Measurements from ENCODE around the gene CAPN14. TPM values are rescaled to one million over a fixed set of nuclear protein-coding genes. Genes with fewer than 3 reads are reported as not detected.

CAPN14 gene
- total and polyA plus RNA-seq, 7 donors = 0.16 to 0.27 (median 0.24) TPM; not detected in 3

DNA sequence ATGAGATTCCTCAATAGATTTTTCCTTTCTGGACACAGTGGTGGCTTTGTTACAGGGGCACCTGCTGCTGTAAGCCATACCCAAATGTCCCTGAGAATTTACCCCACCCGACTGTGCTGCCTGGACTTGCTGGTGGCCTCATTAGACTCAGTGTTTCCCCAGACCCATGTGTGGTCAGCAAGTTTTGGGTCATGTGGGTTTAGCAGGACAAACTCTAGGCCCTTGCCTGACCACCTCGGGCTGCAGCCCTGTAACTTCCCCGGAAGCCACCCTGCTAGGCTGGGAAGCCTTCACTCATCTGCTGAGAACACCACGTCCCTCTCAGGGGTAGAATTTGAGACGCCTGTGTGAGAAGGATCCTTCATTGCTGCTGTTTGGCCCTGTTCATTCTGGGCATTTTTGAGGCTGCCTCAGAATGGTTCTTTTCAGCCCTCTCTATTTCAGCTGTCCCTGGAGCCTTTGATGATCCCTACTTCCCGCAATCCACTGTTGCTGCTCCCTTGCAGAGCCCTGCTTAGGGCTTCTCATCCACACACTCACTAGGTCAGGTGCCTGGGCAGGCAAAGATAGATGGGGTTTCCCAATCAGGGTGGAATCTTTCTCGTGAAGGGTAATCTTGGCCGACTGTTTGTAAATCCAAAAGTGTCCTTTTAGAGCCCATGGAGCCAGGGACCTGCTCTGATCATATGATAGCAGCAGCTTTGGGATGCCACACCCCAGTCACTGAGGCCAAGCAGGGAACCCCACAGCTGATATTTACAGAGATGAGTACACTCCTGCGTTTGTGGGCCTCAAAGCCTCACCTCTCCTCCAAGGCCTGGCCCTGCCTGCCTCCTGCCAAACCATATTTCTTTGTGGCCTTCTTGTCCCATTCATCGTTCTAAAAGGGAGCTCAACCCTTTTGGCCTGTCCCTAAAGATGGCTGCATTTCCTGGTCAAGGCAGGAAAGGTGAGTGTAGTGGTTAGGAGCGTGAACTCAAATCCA is 23.4 kb upstream of the CAPN14 start:
- DNase-seq = no peak
- TF ChIP-seq POLR2AphosphoS5 (IDR thresholded peaks at IDR 0.05) (no peak), EP300 (IDR thresholded peaks at IDR 0.05) (no peak), POLR2A (IDR thresholded peaks at IDR 0.05) (no peak)
- TF ChIP-seq, protein P1, sequence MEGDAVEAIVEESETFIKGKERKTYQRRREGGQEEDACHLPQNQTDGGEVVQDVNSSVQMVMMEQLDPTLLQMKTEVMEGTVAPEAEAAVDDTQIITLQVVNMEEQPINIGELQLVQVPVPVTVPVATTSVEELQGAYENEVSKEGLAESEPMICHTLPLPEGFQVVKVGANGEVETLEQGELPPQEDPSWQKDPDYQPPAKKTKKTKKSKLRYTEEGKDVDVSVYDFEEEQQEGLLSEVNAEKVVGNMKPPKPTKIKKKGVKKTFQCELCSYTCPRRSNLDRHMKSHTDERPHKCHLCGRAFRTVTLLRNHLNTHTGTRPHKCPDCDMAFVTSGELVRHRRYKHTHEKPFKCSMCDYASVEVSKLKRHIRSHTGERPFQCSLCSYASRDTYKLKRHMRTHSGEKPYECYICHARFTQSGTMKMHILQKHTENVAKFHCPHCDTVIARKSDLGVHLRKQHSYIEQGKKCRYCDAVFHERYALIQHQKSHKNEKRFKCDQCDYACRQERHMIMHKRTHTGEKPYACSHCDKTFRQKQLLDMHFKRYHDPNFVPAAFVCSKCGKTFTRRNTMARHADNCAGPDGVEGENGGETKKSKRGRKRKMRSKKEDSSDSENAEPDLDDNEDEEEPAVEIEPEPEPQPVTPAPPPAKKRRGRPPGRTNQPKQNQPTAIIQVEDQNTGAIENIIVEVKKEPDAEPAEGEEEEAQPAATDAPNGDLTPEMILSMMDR (IDR thresholded peaks at IDR 0.05) = no peak
- 80 to 83% methylated on average over 11 of the region's 11 CpGs for WGBS, 2 donors
- Histone ChIP-seq H3K9me3 (no peaks in the 10 kb centered on the region), H3K36me3 (no peaks in the 10 kb centered on the region), H3K27me3 (no peaks in the 10 kb centered on the region), H3K4me3 (no peak overlapping the region), H3K27ac (peak overlapping the region; percentile 8 to 76 (median 36)), H3K4me1 (peaks cover 0 to 32% (median 14%) of the 10 kb centered on the region in 4 donors)
- intact Hi-C loops (cut with DNase I) = no loop called here

DNA sequence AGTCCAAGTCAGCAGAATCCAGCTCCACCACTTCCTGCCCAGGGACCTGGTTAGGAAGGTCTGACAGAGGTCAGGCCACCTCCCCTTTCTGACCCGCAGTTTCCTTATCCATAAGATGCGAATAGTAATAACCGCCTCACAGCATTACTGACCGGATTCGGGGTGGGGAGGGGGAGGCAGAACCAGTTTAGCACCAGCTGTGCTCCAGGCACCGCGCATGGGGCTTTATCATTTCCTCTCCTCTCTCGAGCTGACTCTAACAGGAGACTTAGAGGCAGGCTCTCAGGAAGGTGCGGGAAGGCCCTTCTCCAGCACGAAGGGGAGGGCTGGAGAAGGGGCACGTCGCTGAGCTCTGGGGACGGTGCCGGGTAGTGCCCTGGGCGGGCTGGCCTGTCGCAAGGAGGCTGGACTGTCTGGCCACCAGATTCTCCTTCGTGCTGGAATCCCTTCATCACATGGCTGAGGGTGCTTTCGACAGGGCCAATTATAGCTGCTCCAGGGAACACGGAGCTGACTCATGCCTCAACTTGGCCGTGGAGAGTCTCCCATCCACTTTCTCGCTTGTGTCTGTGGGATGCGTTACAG is 22.4 kb upstream of the CAPN14 start:
- intact Hi-C loops (cut with DNase I) = no loop called here
- TF ChIP-seq EP300 (IDR thresholded peaks at IDR 0.05) (no peak), POLR2A (IDR thresholded peaks at IDR 0.05) (no peak), POLR2AphosphoS5 (IDR thresholded peaks at IDR 0.05) (no peak)
- TF ChIP-seq, protein P1 (IDR thresholded peaks at IDR 0.05) = no peak

DNA sequence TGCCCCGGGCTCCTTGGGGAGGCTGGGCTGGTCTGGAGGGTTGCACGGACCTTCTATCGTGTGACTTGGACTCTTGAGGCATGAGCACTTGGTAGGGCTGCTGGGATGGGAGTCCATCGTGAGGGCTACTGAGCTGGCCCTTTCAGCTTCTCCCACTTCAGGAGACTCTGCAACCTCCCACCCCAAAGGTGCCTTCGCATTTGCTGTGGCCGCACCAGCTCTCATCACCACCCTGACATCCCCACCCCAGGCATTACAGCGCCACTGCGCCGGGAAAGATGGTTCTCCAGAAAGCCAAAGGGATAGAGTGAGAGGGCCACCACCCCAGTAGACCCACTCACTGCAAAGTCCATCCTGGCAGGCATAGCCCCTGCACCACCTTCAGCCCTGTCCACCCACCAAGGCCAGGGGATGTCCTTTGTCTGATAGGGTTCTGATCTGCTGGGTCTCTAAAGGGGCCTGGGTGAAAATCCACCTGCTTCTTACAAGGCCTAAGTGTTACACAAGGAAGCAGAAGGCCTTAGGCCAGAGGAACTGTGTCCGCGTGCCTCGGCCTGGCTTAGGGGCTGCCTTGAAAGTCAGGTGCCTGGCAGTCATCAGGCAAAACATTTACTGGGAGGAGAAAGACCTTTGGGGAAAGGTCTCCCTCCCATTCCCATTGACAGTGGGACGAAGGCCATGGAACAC is 21.7 kb upstream of the CAPN14 start:
- Histone ChIP-seq H3K4me1 (peaks cover 0 to 47% (median 24%) of the 10 kb centered on the region in 4 donors), H3K27me3 (no peaks in the 10 kb centered on the region), H3K9me3 (no peaks in the 10 kb centered on the region), H3K36me3 (no peaks in the 10 kb centered on the region), H3K27ac (peak overlapping the region; percentile 39 to 76 (median 52)), H3K4me3 (no peak overlapping the region)
- intact Hi-C loops (cut with DNase I) = no loop called here
- DNase-seq = no peak
- WGBS, 2 donors = 90 to 95% methylated on average over 13 of the region's 13 CpGs
- TF ChIP-seq EP300 (IDR thresholded peaks at IDR 0.05) (no peak), POLR2A (IDR thresholded peaks at IDR 0.05) (no peak), POLR2AphosphoS5 (IDR thresholded peaks at IDR 0.05) (no peak)
- TF ChIP-seq, protein P1 (IDR thresholded peaks at IDR 0.05) = no peak

More for the DNA sequence above, 22.4 kb upstream of the CAPN14 start:
- H3K27ac ChIP-seq = peak overlapping the region; percentile 25 to 76 (median 52)
- no peak overlapping the region for H3K4me3 ChIP-seq
- no peaks in the 10 kb centered on the region for H3K9me3 ChIP-seq
- peaks cover 0 to 40% (median 19%) of the 10 kb centered on the region in 4 donors for H3K4me1 ChIP-seq
- 71 to 86% methylated on average over 22 of the region's 22 CpGs for WGBS, 2 donors
- no peaks in the 10 kb centered on the region for H3K36me3 ChIP-seq
- no peaks in the 10 kb centered on the region for H3K27me3 ChIP-seq
- DNase-seq = no peak

DNA sequence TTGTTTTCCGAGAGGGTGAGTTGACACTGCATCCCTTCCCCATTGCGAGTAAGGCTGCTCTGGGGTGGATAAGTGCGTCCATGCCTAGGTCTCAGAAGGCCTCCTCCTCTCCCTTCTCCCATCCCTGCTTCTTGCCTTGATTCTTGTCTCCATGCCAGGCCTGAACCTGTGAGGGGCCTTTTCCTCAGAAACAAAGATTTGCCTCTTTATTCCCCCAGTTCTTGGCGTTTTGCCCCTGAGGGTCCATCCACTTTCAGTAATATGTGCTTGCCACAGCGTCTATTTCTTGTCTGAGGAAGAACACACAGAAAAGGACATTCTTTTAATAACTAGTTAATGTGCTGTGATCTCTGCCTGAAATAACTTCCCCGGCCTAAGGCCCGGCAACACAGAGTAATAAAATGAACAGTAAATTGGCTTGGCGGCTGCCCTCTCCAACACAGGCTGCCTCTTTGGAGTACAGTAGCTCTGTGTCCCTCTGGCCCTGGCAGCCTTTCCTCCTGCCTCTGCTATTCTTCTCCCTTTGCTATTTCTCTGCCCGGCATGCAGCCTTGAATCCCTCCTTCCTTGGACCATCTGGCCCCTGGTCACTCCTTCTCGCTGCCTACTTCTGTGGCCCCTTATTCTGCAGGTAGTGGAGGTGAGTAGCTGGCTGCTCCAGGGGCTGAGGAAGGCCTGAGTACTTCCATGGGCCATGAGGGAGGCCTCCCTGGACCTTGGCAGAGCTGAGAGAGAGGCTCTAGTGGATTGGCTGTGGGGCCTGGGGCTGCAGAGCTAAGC is 21.0 kb upstream of the CAPN14 start:
- 70 to 82% methylated on average over 10 of the region's 10 CpGs for WGBS, 2 donors
- TF ChIP-seq POLR2AphosphoS5 (IDR thresholded peaks at IDR 0.05) (peak in 1 of 4 donors; percentile 6), POLR2A (IDR thresholded peaks at IDR 0.05) (no peak), EP300 (IDR thresholded peaks at IDR 0.05) (no peak)
- TF ChIP-seq, protein P1 (IDR thresholded peaks at IDR 0.05) = no peak
- Histone ChIP-seq H3K27ac (peak overlapping the region in 3 of 4 donors; percentile 37 to 76 (median 39)), H3K4me3 (no peak overlapping the region), H3K36me3 (no peaks in the 10 kb centered on the region), H3K9me3 (no peaks in the 10 kb centered on the region), H3K4me1 (peaks cover 0 to 52% (median 26%) of the 10 kb centered on the region in 4 donors), H3K27me3 (no peaks in the 10 kb centered on the region)
- intact Hi-C loops (cut with DNase I) = no loop called here
- no peak for DNase-seq

Measured in sigmoid colon (tissue), 7 donors.